GM19324 (cell line): ENCODE data around the gene VCAN.

Source experiments
- ATAC-seq: cut with Tn5 transposase; IDR thresholded peaks from one replicate; pipeline ENCODE4 v1.9.1; 2021; ENCODE audit warnings: mild to moderate bottlenecking, moderate library complexity; ENCODE audit not compliant: unreplicated experiment, low FRiP score

Gene VCAN

DNA sequence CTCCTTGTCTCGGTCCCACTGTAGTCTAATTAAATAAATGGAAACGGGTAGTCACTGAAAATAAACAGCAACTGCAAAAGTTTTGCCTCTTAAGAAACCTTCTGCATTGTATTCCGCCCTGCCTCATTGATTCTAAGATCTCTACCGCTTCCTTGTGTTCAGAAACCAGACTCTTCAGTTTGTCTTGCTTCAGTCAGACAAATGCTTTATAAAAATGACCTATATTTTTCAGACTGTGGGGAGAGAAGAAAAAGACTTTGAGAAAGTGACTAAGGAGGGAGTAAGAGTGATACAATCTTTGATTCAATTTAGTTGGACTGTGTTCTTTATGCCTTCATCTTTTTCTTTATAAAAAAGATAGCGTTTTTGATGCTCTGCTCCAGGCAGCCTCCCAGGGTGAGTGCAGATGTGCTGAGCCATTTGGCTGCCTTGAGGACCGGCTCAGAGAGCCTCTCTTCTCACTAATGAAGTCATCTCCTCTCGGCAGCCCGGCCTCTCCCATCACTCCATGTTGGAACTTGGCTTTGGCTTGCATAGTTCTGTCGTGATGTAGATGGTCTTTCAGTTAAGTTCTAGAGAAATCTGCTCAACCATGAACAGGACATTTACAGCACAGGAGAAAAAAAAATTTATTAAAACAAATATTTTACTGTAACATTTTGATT is 4.0 kb upstream of the VCAN start:
- ATAC-seq: no peak

DNA sequence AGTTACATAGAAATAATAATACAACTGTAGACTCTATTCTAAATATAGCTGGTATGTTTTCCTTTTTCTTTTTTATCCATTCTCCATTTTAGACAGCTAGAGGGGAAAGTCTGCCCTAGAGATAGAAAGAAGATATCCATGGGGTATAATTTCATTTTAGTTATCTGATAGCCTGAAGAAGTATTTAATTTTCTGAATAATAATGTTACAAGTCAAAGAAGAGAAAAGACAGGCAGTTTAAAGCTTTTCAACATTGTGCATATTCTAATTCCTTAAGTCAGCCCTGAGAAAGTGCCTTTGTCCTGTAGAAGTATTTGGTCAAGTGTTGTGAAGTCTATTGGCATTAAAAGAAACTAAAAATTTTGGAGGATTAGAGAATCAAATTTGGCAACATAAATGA is 2.5 kb upstream of the VCAN start:
- ATAC-seq: no peak

DNA sequence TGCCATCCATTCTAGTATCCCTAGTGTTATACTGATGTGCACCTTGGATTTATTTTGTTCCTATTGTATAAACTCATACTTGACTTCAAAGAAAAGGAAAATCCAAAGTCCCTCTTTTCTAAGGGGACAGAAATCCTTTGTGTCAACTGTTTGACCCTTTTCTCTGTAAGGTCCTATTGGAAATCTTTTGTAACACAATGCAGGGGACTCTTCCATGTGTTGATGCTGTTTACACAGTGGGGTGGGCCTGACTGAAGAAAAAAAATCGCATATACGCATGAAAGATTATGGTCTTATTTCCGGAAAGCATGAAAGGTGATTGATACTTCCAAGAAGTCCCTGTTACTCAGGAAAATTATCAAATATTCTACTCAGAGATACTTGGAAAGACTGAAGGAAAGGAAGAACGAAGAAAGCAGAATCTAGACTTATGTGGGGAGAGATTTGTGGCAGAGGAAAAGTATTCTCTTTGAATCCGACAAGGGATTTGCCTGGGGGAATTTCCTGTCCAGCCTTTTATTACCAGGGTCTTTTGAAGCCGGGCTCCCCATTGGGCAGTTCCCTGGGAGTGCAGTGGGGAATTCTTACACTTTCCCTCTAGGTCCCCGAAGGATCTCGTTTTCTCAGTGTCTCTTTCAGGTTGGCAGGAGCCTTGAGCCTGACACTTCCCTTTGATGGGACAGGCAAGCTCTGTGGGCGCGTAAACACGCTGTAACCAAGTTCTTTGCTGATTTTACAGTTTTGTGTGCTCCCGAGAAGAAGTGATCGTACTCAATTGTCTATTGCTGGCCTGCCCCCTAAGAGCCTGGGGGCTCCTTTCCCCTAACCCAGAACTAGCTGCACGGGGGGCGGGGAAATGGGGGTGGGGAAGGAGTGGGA is 779 bp upstream of the VCAN start:
- no peak for ATAC-seq

DNA sequence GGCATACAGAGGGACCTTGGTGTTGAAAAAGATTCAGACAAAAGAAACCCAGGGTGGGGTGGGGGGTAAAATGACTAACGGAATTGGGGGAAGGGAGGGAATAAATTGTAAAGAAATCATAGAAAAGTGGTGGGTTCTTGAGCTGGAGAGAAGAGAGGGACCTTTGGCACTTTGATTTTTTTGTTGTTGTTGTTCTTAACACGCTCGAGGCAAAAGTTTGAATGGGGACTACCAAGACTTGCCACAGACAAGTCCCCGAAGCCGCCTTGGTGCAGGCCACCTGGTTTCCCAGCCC is 616 bp downstream of the VCAN start:
- no peak for ATAC-seq

DNA sequence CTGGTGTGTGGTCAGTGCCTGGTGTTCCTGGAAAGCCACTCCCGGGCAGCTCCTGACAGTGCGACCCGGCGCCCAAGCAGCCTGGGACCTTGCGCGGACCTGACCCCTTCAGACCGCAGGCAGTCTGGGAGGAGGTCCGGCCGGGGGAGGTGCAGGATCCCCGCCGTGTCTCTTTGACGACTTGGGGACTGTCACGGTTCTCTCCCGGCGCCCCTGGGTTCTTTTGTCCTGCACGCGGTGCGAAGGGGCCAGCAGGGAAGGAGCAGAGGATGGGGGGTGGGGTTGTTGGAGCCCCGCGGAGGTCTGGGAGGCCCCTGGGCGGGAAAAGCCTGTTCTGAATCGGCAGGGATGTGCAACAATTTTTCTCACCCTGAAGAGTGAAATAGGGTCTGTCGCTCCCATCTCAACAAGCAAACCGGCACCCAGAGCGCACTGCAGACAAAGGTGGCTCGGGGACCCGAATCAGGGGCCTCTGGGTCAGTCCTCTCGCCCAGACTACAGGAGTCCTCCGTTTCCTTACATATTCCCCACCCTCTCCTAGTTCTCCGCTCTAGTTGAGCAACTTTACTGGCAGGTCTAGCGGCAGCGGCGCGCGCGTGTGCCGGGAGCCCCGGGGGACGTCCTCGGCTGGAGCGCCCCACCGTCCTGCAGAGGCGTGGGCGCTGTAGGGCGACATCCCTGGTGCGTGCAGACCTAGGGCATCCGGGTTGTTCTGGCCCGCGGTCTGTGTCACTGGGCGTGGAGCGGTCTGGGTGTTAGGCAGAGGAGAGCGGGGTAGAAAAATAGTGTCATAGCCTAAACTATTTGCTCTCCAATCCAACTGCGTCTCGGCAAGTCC is 1.2 kb downstream of the VCAN start:
- ATAC-seq: peak; percentile 57

DNA sequence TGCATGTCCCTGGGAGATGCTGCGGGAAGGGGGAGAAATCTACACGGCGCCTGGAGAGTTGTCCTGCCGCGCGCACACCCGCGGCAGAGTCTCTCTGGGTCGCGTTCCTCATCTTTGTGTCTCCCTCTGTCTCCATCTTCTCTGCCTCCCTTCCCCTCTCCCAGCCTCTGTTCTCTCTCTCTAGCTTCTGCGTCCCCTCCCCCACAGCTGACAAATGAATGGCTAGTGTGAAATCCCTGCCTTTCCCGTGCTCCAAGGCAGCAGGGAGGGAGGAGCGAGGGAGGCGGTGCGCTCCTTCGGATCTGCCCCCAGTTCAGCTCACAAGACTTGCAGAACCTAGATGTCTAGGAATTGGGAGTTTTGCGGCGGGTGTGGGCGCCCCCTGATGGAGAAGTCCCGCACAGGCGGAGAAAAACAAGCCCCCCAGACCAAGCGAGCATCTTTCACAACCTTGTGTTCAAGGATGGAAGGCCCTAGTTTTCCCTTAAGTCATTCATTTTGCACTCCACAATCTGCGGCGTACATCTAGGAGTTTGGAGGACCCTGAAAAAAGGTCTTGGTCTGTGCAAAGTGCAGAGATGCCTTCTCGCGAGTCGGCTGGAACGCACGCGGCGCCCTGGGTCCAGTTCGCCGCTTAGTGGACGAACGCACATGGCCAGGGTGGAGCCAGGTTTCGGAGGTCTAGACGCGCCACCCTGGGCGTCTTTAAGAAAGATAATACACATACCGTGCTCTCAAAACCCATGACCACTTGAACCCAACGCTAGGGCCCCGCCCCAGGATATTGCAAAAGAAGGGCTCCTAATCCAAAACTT is 2.0 kb downstream of the VCAN start:
- ATAC-seq: peak; percentile 50

DNA sequence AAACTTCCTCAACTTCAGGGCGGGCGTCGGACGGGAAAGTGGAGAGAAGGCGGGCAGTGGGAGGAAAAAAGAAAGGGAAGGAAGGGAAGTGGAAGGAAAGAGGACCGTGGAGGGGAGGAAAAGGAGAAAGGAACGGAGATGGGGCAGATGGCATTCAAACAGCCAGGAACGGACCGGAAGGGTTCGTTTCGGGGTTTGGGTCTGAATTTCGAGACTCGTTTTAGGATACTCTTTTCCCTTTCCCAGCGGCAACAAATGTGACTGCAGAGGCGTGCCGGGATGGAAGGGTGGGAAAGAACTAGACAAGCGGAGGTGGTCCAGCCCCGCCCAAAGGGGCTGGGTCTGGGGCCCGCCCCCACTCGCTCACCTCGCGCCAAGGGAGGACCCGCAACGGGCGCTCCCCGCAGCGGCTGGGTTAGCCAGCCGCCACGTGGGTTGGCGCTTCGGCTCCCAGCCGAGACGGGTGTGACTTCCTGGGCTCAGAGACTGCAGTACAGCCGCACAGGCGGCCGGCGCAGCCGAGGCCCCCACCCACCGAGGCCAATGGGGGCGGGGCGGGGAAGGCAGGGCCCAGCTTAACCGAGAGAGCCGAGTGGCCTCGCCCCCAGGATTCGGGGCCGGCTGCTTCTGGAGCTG is 2.7 kb downstream of the VCAN start:
- ATAC-seq: peak; percentile 65

DNA sequence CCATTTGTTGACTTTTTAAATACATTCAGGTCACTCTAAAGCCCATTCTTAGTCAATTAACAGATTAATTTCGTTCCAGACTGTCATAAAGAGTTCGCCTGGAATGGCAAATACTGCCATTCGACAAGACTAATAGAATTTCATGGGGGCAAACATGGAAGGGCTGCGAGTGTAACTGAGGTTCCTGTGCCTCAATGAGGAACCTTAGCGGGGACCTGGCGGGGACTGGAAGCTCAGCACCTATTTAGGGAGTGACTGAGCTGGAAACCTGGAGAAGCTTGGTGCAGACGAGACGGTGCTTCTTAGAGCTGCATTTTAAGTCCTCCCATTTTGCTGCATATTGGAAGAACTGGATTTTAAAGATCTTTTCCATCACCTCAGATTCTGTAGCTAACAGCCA is 3.4 kb downstream of the VCAN start:
- ATAC-seq: no peak

DNA sequence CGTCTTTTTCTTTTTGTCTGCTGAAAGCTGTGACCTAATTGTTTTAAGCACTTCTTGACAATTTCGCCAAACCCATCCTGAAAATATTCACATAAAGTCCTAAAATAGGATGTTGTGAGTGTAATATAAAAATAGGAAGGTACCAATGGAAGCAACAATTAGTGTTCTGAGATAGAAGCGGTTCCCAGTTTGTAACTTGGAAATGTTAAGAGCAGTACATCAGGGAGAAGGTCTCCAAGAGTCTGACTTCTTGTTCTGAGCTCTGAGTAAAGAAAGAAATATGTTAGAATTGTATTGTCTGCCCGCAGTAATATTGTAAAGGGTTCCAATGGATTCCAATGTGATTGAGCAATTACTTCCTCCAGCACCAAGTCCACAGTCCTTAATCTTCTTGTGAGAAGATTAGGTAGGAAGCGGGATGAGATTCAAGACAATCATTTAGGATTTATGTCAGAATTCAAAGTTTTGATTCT is 3.9 kb downstream of the VCAN start:
- no peak for ATAC-seq

DNA sequence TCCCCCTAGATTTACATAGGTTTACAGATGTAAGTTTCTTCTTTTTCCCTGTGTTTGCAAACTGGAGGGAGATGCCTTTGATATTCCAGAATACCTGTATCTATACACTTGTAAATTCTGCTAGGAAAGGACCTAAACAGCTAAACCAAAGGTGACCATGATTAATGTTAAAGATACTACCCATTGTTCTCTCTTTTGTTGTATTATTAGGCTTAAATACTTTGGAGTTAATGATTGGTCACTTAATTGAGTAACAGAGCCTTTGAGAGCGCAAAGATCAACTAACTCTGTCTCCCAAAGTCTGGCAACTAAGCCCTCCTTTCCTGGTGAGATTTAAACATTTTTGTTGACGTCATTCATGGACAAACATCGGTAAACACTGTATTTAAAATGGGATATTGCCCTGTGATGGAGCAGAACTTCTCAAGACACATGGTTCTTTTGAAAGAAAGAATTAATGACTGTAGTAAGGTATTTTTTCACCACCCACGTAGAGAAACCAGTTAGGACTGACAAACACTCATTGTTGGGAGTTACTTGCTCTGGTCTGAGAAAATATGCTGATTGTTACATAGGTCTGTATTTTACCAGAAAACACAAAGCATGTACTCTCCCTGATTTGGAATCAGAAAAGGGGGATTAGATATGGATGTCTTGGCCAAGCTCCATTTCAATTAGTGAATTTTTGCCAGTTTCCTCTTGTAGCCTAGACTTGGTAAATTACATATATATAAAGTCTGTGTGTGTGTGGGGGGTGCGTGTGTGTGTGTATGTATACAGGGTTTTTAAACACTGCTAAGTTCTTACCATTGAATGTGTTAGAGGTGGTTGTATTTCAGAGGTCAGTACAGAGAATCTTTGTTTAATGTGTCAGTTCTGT is 4.6 kb downstream of the VCAN start:
- ATAC-seq: no peak

DNA sequence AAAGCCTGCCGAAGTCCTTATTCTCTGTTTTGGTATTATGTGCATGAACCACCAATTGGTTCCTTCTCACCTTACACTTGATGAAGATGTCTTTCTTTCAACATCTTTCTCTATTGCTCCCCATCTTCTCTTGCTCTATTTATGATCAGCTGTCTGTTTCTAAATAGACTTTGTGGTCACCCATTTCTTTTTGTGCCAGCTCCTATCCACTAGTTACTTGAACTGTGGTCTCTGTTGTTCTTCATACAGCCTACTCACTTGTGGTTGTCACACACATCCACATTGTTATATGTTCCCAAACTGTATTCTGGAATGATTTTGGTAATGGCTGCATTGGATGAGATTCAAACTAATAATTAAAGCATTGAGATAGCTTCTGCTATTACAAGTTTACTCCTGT is 11.4 kb downstream of the VCAN start:
- no peak for ATAC-seq

DNA sequence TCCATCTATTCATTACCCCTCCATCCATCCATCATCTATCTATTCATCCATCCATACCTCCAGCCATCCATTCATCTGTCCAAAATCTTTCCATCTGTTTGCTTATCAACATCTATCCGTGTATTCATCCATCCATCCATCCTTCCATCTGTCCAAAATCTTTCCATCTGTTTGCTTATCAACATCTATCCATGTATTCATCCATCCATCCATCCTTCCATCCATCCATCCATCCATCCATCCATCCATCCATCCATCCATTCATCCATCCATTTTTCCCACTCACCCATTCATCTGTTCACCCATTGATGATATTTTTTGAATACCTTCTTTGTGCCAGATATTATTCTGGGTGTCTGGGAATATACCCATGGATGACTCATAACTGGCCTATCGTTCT is 12.8 kb downstream of the VCAN start:
- no peak for ATAC-seq

DNA sequence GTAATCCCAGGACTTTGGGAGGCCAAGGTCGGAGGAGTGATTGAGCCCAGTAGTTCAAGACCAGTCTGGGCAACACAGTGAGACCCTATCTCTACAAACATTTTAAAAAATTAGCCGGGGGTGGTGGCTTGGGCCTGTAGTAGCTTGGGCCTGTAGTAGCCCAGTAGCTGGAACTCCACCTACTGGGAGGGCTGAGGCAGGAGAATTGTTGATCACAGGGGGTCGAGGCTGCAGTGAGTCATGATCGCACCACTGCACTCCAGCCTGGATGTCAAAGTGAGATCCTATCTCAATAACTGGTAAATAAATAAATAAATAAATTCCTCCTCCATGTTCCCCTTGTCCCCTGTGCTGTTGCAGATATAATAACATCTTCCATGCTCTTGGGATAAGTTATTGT is 14.3 kb downstream of the VCAN start:
- ATAC-seq: no peak

DNA sequence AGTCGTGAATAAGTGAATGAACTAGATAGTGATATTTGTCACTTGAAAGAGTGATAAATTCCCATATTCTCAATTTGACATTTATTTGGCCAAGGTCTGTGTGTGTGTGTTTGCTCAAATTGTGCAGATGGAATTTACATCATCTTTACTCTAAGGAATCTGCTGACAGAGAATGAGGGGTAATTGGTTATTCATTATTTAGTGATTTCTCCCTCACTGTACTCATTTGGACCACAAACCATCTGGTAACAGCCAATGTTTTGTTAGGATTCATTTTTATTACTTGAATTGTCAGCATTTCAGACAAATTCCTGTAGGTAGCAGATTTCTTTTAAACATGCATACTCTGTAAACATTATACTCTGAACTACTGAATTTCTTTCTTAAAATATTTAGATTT is 15.6 kb downstream of the VCAN start:
- ATAC-seq: no peak

DNA sequence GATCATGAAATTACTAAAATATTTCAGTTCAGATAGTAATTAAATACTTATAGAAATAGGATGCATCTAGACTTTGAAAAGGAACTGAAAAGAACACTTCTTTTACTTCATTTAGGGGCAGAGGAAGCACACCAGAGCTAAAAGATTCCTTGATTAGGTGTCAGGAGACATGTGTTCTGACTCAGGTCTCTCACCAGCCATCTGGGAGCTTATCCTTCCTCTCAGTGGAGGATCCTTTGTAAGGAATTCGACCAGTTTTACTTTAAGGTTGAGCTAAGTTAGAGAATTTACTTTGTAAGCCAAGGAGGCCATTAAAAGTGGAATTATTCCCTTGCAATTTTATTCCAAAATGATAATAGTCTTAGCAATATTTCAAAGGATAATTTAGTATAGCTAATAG is 16.7 kb downstream of the VCAN start:
- no peak for ATAC-seq

DNA sequence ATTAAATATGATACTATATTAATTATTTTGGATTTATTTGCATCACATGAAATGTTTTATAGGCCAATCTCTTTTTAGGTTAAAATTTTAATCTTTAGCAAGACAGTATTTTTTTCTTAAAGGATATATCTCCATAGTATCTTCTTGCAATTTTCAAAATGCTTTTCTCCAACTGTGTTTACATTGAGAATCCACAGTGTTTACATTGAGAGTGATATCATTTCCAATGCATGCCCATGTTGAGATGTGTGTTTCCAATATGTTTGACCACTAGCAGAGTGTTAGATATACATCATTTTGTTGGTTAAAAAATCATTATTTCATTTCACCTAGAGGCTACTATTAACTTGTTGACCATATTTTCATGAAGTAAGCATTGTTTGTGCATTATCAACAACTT is 17.3 kb downstream of the VCAN start:
- no peak for ATAC-seq

DNA sequence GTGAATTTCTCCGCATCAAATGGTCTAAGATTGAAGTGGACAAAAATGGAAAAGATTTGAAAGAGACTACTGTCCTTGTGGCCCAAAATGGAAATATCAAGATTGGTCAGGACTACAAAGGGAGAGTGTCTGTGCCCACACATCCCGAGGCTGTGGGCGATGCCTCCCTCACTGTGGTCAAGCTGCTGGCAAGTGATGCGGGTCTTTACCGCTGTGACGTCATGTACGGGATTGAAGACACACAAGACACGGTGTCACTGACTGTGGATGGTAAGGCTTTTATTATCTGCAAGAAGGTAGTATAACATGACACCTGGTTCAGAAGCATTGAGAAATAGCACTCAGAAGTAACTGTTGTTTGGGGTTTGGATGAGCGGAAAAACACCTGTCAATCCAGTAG is 18.7 kb downstream of the VCAN start:
- no peak for ATAC-seq

DNA sequence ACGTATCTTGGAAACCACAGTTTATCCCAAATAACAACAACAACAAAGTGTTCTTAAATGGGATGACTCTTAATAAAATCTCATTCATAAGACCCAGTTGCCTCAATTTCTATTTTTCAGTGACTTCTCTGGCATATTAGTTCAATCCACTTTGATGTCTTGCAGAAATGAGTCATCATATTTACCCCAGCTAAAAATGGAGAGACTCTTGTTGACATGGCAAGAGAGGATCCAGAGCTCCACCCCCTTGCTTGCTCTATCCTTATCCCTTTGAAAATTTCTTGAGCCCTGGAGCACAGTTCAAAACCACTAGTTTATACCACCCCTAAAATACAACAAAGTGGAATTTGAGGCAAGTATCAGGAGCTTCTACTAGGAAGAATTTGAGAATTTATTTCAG is 20.8 kb downstream of the VCAN start:
- ATAC-seq: no peak

DNA sequence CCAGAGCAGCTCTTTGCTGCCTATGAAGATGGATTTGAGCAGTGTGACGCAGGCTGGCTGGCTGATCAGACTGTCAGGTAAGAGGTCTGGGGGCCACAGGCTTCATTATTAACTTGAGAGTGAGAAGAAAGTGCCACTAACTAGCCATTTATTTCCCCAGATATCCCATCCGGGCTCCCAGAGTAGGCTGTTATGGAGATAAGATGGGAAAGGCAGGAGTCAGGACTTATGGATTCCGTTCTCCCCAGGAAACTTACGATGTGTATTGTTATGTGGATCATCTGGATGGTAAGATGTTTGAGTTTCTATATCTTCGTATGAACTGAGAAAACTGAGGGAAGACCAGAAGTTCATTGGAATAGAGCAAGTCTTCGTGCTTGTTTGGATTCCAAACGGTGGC is 22.1 kb downstream of the VCAN start:
- ATAC-seq: no peak
